HG02610 (cell line): ENCODE data around the gene ARHGAP18.

Experiments used
- ATAC-seq: cut with Tn5 transposase; IDR thresholded peaks from one replicate; pipeline ENCODE4 v1.9.1; 2021; ENCODE audit warnings: mild to moderate bottlenecking, moderate library complexity; ENCODE audit not compliant: unreplicated experiment

ARHGAP18 gene

DNA sequence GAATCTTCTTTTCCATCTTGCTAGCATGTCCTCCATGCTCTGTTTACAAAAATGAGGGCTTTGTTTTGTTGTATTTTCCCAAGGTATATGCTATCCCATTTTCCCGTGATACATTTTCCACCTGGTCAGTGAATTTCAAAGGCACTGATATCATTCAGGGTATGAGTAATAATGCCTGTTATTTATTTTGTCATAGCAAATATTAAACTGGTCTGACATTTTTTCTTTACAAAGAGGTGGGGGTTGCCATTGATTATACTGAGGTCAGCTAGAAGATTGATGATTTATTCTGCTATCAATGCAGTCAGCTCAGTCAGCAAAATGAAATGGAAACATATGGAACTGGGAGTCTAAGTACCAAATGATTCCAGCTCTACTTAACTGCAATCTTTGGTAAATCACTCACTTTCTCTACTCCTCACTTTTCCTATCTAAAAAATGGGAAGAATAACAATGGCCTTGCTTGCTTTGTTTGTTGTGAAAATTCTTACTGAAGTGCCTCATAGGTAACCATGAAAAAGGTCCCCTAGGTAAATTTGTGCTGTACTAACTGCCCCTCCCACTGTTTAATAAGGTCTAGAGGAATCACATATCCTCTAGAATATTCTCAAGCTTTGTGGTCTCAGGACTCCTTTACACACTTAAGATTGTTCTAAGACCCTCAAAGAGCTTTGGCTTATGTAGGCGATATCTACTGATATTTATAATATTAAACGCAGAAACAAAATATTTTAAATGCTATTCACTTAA, 64.0 kb downstream of the ARHGAP18 start:
- no peak for ATAC-seq

DNA sequence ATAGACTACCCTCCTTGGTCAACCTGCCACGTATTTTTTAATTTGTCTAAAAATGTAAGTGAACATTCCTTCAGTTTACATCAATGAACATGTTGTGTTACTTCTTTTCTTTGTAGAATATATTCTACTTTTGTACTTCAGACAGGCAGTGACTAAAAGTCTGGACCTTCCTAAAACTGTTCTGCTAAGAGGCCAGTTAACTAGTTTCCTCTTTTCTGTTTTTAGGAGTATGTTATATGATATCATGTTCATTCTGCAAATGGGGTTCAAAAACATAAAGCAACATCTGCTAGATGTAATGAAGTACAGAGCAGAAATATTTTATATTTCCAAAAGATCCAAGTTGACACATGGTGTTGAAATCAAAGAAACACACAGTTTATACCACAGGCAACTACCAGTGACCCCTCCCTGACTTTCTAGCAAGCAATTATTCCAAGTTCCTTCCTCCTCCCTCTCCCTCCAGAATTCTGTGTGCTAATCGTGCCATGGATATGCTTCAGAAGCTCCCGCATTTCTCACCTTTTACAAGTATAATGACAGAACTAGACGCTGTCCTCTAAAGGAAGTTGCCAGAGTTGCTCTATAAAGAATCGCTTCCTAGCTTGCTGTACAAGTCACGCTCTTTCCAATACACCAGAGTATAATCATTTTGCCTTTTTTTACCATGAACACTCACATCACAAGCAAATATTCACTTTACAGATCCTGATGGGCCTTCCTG, 64.7 kb downstream of the ARHGAP18 start:
- ATAC-seq, result no peak

DNA sequence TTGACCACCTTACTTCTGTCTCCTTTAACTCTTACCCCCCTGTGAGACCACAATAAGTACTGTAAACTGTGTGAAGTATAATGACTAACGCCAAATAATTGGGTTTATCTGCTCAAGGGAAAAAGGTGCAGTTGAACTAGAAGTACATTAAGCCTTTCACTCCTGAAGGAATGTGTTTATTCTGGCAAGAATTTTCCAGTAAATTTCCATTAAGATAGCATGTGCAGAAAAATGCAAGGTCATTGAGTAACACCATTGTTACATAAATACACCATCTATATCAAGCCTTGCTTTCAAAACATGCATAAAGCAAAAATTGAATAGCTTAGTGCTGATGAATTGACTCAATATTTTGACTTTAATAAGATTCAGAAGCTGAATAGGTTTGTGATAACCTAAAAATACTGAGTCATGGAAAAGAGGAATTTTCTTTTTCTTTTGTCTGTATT, 65.4 kb downstream of the ARHGAP18 start:
- no peak for ATAC-seq

DNA sequence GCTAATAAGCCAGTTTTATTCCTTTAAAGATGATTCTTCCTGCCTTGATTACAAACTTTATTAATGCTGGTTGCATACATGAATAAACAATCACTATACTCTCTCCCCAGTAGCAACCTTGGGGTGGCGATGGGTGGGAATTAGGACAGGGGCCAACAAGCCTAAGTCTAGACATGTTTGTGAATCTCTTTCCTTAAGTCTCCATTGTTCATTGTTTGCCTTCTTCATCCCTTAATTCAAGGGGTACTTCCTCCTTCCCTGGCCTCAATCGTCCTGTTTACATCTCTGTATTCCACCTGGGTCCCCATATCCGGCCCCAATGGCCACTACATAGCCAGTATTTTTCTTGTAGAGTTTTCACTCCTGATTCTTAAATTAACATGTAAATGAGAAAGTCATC, 66.0 kb downstream of the ARHGAP18 start:
- ATAC-seq, result no peak

DNA sequence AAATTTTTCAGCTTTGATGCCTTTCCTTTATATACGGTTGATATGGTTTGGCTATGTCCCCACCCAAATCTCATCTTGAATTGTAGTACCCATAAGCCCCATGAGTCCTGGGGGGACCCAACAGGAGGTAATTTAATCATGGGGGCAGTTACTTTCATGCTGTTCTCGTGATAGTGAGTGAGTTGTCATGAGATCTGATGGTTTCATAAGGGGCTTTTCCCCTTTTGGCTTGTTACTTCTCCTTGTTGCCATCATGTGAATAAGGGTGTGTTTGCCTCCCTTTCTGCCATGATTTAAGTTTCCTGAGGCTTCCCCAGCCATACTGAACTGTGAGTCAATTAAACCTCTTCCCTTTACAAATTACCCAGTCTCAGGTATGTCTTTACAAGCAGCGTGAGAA, 66.8 kb downstream of the ARHGAP18 start:
- ATAC-seq, result no peak

DNA sequence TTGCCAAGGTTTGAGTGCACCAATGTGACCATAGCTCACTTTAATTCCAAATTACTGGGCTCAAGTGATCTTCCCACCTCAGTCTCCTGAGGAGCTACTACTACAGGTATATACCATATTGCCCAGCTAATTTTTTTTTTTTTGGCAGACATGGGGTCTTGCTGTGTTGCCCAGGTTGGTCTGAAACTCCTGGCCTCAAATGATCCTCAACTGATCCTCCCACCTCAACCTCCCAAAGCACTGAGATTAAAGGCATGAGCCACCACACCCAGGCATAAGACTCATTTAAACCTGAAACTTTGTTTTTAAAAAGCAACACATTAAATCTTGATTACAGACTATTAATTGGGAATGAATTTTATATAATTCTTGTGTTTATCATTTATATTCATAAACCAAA, 67.7 kb downstream of the ARHGAP18 start:
- ATAC-seq, result no peak

DNA sequence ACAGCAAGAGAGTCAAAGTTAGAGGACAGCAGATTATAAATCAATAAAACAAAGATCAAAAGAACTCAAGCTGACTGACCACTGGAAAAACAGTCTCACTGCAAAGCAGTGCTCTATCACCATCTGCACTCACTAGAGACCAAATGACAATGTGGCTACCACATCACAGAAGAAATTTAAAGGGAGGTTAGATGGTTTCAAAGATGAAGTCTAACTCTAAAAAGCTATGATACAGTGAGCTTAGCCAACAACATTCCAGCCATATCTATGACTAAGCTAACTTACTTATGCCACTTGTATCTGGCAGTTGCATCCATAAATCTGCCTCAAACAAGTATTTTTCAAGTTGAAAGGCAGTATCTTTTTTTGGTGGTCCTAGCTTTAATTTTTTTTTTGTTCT, 68.6 kb downstream of the ARHGAP18 start:
- no peak for ATAC-seq

DNA sequence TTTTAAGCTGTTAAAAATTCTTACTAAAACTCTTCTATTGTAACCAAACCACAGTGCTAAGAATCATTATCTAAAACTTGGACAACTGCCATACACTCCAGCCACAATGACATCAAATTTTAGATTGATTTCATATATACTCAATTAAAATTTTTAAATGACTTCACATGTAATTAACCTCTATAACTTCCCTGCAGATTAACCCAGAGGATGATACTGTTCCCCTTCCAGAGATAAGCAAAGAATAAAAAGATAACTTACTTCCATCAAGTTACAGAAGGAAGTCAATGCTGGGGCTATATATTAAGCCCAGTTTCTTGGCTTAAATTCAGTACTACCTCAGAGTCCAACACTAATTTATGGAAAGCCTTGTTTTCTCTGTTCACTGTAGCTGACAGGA, 71.3 kb downstream of the ARHGAP18 start:
- ATAC-seq, result no peak

DNA sequence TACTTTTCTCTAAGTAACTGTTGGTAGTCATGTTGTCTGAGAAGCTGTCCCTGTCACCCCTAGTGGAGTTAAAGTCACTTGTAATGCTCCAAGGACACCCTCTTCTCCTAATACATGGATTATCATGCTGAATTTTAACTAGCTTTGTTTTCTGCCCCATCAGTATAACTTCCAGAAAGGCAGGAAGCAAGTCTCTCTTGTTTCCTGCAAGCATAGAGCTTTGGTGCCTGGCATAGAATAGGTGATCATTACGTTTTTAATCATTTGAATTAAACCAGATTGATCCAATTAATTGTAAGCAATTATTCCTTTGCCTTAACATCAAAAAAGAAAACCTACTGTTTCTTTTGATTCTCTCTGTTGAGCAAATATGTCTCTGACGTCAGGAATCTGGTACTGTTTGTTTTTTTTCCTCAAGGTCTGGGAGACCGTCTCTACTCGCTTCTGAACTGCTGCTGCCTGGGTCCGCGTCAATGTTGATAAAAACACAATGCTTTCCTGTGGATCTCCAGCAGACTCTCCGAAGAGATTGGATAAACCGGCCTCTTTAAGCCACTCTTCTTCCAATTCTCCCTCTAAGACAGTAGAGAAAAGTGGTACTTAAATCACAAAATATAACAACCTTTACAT, 71.8 kb downstream of the ARHGAP18 start:
- no peak for ATAC-seq

DNA sequence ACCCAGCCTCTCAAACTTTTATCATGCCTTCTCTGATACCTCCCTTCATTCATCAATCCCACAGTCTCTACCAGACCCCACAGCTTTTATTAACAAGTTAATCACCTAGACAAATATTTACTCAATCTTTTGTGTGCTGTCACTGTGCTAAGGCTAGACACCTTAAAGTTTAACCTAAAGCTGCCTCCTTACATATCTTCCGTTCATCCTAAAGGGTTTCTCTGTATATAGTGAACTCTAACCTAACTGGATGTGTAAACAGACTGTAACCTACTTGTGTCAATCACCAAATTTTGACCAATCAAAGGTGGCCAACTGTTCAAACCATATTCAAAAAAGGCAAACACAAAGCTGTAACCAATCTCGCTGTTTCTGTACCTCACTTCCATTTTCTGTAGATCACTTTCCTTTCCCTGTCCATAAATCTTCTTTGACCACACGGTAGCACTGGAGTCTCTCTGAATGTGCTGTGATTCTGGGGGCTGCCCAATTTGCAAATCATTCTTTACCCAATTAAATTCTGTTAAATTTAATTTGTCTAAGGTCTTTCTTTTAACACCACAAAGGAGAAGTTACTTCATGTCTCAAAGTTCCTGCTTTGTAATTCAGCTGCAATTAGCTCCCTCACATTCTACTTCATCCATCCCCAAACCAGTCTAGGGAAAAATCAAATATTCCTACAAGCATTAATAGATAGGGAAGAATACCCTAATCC, 72.5 kb downstream of the ARHGAP18 start:
- ATAC-seq, result no peak

DNA sequence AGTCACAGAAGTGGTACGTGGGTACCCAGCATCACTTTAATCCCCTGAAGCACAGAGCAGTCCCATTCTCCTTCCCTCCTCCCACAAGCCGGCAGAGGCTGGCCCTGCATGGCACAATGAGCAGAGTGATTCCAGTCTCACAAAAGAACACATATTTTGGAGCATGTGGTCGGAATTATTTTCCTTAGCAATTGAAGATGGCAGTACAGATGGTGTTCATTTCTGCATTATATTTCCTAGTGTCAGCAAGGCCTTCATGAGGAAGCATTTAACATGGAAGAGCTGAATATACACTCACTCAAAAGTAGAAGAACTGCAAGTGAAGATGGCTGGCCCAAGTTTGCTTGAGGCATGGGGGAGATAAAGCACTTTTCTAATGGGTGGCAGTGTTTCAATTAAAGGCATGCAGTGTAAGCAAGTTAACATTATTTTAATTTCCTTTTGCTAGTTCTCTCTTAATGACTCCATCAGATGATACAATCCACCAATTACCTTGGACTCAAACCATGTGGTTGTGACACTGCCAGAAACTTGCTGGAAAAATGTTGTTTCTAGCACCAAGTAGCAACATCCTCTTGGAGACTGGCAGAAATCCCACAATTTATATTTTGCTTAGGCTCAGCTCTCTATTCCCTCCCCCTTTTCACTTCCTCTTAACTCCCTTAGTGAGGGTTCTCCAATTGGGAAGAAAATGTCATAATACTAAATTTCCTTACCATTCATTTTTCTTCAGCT, 74.4 kb downstream of the ARHGAP18 start:
- ATAC-seq, result no peak

DNA sequence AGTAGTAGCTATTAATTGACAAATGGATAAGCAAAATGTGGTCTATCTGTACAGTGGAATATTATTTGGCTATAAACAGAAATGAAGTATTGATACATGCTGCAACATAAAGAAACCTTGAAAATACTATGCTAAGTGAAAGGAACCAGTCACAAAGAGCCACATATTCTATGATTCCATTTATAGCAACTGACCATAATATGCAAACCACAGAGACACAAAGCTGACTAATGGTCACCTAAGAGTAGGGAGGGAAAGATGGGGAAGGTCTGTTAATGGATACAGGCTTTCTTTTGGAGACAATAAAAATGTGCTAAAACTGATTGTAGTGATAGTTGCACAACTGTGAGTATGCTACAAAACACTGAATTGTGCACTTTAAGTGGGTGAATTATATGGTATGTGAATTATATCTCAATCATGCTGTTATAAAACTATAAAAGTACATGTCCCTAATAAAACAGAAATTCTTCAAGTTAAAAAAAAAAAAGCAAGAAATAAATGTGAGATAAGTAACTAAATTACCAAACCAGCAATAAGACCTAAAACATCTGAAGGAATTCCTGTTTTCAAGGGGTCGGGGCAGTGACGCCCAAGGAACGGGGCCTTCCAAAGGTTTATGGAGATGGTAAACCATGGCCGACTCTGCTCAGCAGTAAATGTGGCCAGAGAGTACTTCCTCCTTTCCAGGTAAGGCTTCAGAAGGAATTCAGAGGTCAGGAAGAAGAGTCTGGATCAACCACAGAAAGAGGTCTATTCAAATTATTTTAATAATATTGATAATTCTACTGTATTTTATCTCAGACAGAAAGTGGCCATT, 75.4 kb downstream of the ARHGAP18 start:
- ATAC-seq, result no peak

DNA sequence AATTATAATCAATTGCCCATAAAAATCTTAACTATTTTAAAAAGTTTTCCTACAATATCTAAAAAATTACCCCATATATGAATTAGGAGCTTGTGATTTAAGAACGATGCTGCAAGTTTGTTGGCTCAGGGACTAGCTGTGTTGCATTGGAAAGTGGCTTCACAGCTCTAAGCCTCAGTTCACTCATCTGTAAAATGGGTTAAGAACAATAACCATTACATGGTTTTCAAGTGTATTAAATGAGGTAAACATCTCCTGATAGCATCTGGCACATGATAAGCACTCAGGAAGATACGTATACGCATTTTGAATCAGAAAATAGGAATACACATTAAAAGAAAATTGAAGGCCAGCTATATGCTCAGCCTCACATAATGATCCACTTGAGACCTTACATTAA, 76.4 kb downstream of the ARHGAP18 start:
- no peak for ATAC-seq

DNA sequence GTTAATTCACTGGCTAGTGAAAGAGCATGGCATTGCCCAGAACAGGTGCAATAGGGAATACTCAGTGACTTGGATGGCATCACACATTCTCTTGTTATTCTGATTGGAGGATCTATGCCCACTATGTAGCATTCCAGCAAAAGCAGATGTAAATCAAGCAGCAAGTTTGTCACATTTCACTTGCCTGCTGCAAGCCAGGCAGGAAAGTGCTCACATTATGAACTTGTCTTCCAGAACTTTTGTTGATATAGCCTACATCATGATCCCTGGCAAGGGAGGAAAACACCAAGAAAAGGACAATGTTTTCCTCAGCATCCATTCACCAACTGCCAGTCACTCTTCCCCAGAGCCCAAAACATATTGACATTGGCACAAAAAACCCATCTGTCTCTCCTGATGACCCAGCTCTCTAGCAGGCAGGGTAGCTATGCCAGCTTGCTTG, 77.8 kb downstream of the ARHGAP18 start:
- no peak for ATAC-seq

DNA sequence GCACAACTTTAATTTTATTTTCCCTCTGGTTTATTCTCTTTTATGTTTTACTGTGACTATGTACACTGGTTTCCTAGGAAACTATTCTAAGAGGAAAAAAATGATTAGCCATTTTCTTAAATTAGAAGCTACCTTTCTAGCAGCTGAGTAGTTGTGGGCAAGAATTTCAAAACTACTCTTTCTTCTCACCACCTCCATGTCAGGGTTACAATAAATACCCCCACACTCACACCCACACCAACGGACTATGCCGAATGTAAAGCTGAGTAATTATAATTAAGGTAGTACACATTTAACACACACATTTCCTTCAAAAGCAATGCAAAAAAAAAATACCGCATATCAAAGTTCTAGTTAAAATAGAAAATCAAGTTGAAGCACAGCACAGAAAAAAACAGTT, 78.9 kb downstream of the ARHGAP18 start:
- no peak for ATAC-seq

DNA sequence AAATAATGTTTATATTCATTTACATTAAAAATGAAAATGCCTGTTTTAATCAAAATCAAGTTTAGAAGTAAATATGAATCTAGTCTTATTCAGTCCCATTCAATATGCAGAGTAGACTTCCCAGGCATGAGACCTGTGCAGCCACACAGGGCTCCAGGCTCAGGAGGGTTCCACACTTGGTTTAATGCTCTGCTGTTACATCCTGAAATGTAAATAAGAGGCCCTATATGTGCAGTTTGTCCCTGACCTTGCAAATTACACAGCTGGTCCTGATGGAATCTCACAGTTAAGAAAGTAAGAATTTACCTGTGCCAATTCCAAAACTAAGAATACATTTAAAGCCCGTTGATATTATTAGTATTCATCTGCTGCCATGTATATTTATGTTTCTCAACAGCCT, 79.4 kb downstream of the ARHGAP18 start:
- no peak for ATAC-seq

DNA sequence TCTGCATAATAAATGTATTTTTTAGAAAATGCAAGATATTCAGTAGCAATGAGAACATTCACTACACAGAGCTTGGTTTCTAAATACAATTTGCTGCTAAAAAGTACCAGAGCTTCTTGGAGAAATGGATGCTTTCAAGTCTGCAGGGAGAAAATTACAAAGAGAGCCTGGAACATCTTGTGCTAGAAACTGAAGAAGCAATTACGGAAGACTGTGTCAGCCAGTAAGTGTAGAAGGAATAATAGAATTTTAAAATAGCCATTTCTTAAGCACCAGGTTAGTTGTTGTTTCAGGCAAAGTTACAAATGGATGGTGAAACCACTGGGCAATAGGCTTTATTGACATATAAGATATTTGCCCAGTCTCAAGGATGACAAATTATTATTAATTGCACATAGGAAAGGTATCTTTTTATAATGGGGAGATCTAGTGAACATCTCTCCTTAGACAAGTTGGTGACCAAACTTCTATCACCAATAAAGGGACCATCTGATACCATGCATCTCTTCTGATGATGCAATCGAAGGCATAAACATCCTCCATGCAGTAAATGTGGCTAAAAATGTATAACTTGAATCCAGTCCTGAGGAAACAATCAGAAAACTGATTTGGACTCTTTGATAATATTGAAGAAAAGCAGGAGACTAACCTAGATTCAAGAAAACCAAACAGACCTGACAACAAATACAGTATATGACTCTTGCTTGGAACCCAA, 81.7 kb downstream of the ARHGAP18 start:
- no peak for ATAC-seq

DNA sequence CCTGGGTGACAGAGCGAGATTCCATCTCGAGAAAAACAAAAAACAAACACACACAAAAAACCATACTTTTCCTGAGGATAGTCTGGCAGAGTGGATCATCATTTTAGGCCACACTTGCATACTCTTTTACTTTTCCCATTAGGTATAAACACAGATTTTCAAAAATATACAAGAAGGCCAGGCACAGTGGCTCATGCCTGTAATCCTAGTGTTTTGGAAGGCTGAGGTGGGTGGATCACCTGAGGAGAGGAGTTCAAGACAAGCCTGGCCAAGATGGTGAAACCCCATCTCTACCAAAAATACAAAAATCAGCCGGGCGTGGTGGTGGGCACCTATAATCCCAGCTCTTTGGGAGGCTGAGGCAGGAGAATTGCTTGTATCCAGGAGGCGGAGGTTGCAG, 85.5 kb downstream of the ARHGAP18 start:
- ATAC-seq, result no peak
